Neural progenitor cell (in vitro differentiated cells): ENCODE data around the gene OPCML. TPM values are rescaled to one million over a fixed set of nuclear protein-coding genes. Genes with fewer than 3 reads are reported as not detected.

Experiments used
- DNase-seq: peaks from one replicate; pipeline ENCODE4 v3.0.0-alpha.2; 2016; ENCODE audit warnings: low spot score
- H2AFZ ChIP-seq: fragments of 200-600 bp; sonication (generic); replicated peaks from 2 replicates; pipeline ENCODE4 v1.6.1; 2016; ENCODE audit warnings: antibody characterized with exemption
- H3F3A ChIP-seq: fragments of 200-600 bp; sonication (generic); 2 replicates; pipeline ENCODE4 v1.6.1; 2016; ENCODE audit warnings: antibody characterized with exemption, low read depth
- H3K27ac ChIP-seq: fragments of 200-600 bp; sonication (generic); 2 replicates; pipeline ENCODE4 v1.5.1; 2016; ENCODE audit warnings: mild to moderate bottlenecking
- H3K27me3 ChIP-seq: fragments of 200-600 bp; sonication (generic); 2 replicates; pipeline ENCODE4 v1.6.1; 2016; ENCODE audit warnings: mild to moderate bottlenecking, moderate library complexity
- H3K36me3 ChIP-seq: fragments of 200-600 bp; sonication (generic); 2 replicates; pipeline ENCODE4 v1.5.1; 2016
- H3K4me1 ChIP-seq: fragments of 200-600 bp; sonication (generic); 2 replicates; pipeline ENCODE4 v1.6.1; 2016; ENCODE audit warnings: mixed run types
- H3K4me2 ChIP-seq: fragments of 200-600 bp; sonication (generic); 2 replicates; pipeline ENCODE4 v1.6.1; 2016
- H3K4me3 ChIP-seq: fragments of 200-600 bp; sonication (generic); 2 replicates; pipeline ENCODE4 v1.5.1; 2016
- H3K79me2 ChIP-seq: fragments of 200-600 bp; sonication (generic); 2 replicates; pipeline ENCODE4 v1.6.1; 2016; ENCODE audit warnings: low read depth
- H3K9ac ChIP-seq: fragments of 200-600 bp; sonication (generic); 2 replicates; pipeline ENCODE4 v1.6.1; 2016
- H3K9me3 ChIP-seq: fragments of 200-600 bp; sonication (generic); 2 replicates; pipeline ENCODE4 v1.5.1; 2016; ENCODE audit warnings: low read depth
- H4K20me1 ChIP-seq: fragments of 200-600 bp; sonication (generic); 2 replicates; pipeline ENCODE4 v1.6.1; 2016; ENCODE audit warnings: low read depth
- H3K27ac Mint-ChIP-seq: 3 replicates; pipeline ENCODE4 v1.8.0; 2021; ENCODE audit warnings: mixed read lengths
- H3K27me3 Mint-ChIP-seq: 2 replicates; pipeline ENCODE4 v1.8.0; 2022; ENCODE audit warnings: low read depth, mild to moderate bottlenecking, inconsistent platforms, moderate library complexity, mixed read lengths; ENCODE audit not compliant: insufficient read depth
- H3K36me3 Mint-ChIP-seq: 3 replicates; pipeline ENCODE4 v1.8.0; 2021; ENCODE audit warnings: mixed read lengths
- H3K4me1 Mint-ChIP-seq: 3 replicates; pipeline ENCODE4 v1.8.0; 2021; ENCODE audit warnings: mixed read lengths
- H3K4me3 Mint-ChIP-seq: 3 replicates; pipeline ENCODE4 v1.8.0; 2021; ENCODE audit warnings: mild to moderate bottlenecking, moderate library complexity, mixed read lengths
- H3K9me3 Mint-ChIP-seq: 3 replicates; pipeline ENCODE4 v1.8.0; 2020; ENCODE audit warnings: mixed read lengths
- CTCF ChIP-seq: fragments of 200-600 bp; sonication (generic); IDR thresholded peaks from 2 replicates; pipeline ENCODE4 v1.5.1; 2017; ENCODE audit warnings: antibody characterized with exemption, mild to moderate bottlenecking
- EZH2 ChIP-seq: fragments of 200-600 bp; sonication (generic); IDR thresholded peaks from 2 replicates; pipeline ENCODE4 v1.6.1; 2017; ENCODE audit warnings: antibody characterized with exemption, mild to moderate bottlenecking, moderate library complexity
- EZH2phosphoT487 ChIP-seq: fragments of 200-600 bp; sonication (generic); IDR thresholded peaks from 2 replicates; pipeline ENCODE4 v1.6.1; 2017; ENCODE audit warnings: antibody characterized with exemption
- total RNA-seq: library from RNA; depleted of rRNA; stranded (reverse); fragments of >200 nt; gene quantifications from 2 replicates; pipeline ENCODE4 v1.2.3, GENCODE V29; 2015; ENCODE audit warnings: low replicate concordance

OPCML gene
- total RNA-seq, 1 donor from 2014 or later, result 0.02 TPM

DNA sequence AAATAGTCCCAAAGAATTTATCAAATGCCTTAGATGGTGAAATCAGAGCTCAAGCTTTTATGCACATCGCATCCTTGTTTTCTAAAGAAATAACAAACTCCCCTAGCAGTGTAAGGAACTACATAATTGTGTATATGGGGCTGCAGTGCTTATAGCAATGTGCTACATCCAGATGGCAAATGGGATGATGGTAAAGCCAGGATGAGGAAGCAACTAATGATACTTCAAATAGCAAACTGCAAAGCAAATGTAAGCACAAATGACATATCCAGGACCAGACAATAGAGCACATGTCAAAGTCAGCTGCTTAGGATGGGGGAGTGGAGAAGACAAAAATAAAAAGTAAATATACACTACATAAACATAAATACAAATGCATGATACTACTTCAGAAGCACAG lies 425.9 kb downstream of the OPCML start:
- peaks cover 2% of the 10 kb centered on the region for H3K27me3 Mint-ChIP-seq
- Histone ChIP-seq H2AFZ (no peak overlapping the region), H3K27me3 (no peaks in the 10 kb centered on the region), H3K27ac (no peak overlapping the region), H3K4me3 (no peak overlapping the region), H3K36me3 (no peaks in the 10 kb centered on the region), H3K4me1 (no peaks in the 10 kb centered on the region), H3F3A (no peaks in the 10 kb centered on the region), H4K20me1 (no peaks in the 10 kb centered on the region), H3K4me2 (no peak overlapping the region), H3K9me3 (no peaks in the 10 kb centered on the region), H3K79me2 (no peaks in the 10 kb centered on the region), H3K9ac (no peak overlapping the region)
- no peak for DNase-seq
- no peak for TF ChIP-seq CTCF
- TF ChIP-seq EZH2, result no peak
- no peak for TF ChIP-seq EZH2phosphoT487
- H3K9me3 Mint-ChIP-seq, result no peaks in the 10 kb centered on the region
- H3K4me1 Mint-ChIP-seq, result no peaks in the 10 kb centered on the region
- no peak overlapping the region for H3K27ac Mint-ChIP-seq
- no peak overlapping the region for H3K4me3 Mint-ChIP-seq
- no peaks in the 10 kb centered on the region for H3K36me3 Mint-ChIP-seq

- H3K27me3 Mint-ChIP-seq, result peaks cover 6% of the 10 kb centered on the region
- Histone ChIP-seq H3K36me3 (no peaks in the 10 kb centered on the region), H4K20me1 (no peaks in the 10 kb centered on the region), H3K9ac (no peak overlapping the region), H3F3A (no peaks in the 10 kb centered on the region), H3K79me2 (no peaks in the 10 kb centered on the region), H3K9me3 (no peaks in the 10 kb centered on the region), H3K27me3 (no peaks in the 10 kb centered on the region), H2AFZ (no peak overlapping the region), H3K4me2 (no peak overlapping the region), H3K27ac (no peak overlapping the region), H3K4me3 (no peak overlapping the region), H3K4me1 (no peaks in the 10 kb centered on the region)
- DNase-seq, result no peak
- H3K4me3 Mint-ChIP-seq, result no peak overlapping the region
- H3K4me1 Mint-ChIP-seq, result no peaks in the 10 kb centered on the region
- no peaks in the 10 kb centered on the region for H3K9me3 Mint-ChIP-seq
- H3K36me3 Mint-ChIP-seq, result no peaks in the 10 kb centered on the region
- no peak overlapping the region for H3K27ac Mint-ChIP-seq
- TF ChIP-seq EZH2phosphoT487 (no peak), CTCF (no peak), EZH2 (no peak)
Observed at GRCh38 chr11:133104009-133104744, 428.1 kb downstream of the OPCML start.

DNA sequence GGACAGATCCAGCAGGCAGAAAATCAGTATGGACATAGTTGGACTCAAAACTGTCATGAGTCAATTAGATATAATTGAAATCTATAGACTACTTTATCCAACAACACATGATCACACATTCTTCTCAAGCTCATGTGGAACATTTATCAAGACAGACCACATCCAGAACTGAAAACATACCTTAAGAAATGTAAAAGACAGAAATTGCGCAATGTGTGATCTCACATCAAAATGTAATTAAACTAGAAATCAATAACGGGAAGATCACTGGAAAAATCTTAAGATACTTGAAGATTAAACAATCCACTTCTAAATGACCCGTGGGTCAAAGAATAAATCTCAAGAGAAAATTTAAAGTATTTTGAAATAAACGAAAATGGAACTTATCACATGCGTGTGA lies 435.3 kb downstream of the OPCML start:
- no peaks in the 10 kb centered on the region for H3K4me1 Mint-ChIP-seq
- H3K27me3 Mint-ChIP-seq, result peaks cover 12% of the 10 kb centered on the region
- H3K36me3 ChIP-seq, result no peaks in the 10 kb centered on the region
- no peaks in the 10 kb centered on the region for H4K20me1 ChIP-seq
- no peaks in the 10 kb centered on the region for H3K79me2 ChIP-seq
- DNase-seq, result no peak
- no peak overlapping the region for H3K27ac ChIP-seq
- H3K4me3 ChIP-seq, result no peak overlapping the region
- H3K27ac Mint-ChIP-seq, result no peak overlapping the region
- no peak overlapping the region for H3K4me2 ChIP-seq
- no peaks in the 10 kb centered on the region for H3K4me1 ChIP-seq
- H3K4me3 Mint-ChIP-seq, result no peak overlapping the region
- H3K9ac ChIP-seq, result no peak overlapping the region
- no peaks in the 10 kb centered on the region for H3F3A ChIP-seq
- H3K9me3 ChIP-seq, result no peaks in the 10 kb centered on the region
- H3K36me3 Mint-ChIP-seq, result no peaks in the 10 kb centered on the region
- H2AFZ ChIP-seq, result no peak overlapping the region
- no peaks in the 10 kb centered on the region for H3K27me3 ChIP-seq
- peaks cover 2% of the 10 kb centered on the region for H3K9me3 Mint-ChIP-seq
- TF ChIP-seq EZH2phosphoT487, result no peak
- TF ChIP-seq CTCF, result no peak
- TF ChIP-seq EZH2, result no peak
